Loucy (cell line): ENCODE results near the gene FOXE3.

Source experiments
- H2AFZ ChIP-seq: fragments of 200-600 bp; sonication (generic); 2 replicates; pipeline ENCODE4 v1.6.0; 2016; ENCODE audit warnings: antibody characterized with exemption, mild to moderate bottlenecking, low read length, moderate library complexity
- H3F3A ChIP-seq: fragments of 200-600 bp; 2 replicates; pipeline ENCODE4 v1.6.0; 2016; ENCODE audit warnings: antibody characterized with exemption, low read depth, mild to moderate bottlenecking
- H3K27me3 ChIP-seq: fragments of 200-600 bp; sonication (generic); 2 replicates; pipeline ENCODE4 v1.6.1; 2014; ENCODE audit warnings: low read length, mild to moderate bottlenecking; ENCODE audit not compliant: insufficient read depth, poor library complexity, severe bottlenecking
- H3K36me3 ChIP-seq: fragments of 200-600 bp; sonication (generic); 2 replicates; pipeline ENCODE4 v1.6.1; 2016; ENCODE audit warnings: low read length; ENCODE audit not compliant: insufficient read depth
- H3K4me1 ChIP-seq: fragments of 200-600 bp; sonication (generic); 2 replicates; pipeline ENCODE4 v1.5.1; 2014; ENCODE audit warnings: low read length, mild to moderate bottlenecking; ENCODE audit not compliant: insufficient read depth, poor library complexity, severe bottlenecking
- H3K4me2 ChIP-seq: fragments of 200-600 bp; sonication (generic); 2 replicates; pipeline ENCODE4 v1.6.0; 2014; ENCODE audit warnings: antibody characterized with exemption, low read length, low read depth, mild to moderate bottlenecking; ENCODE audit not compliant: poor library complexity, severe bottlenecking
- H3K4me3 ChIP-seq: fragments of 200-600 bp; sonication (generic); 2 replicates; pipeline ENCODE4 v1.5.1; 2014; ENCODE audit warnings: low read length, mild to moderate bottlenecking, mixed read lengths; ENCODE audit not compliant: poor library complexity, severe bottlenecking
- H3K79me2 ChIP-seq: fragments of 200-600 bp; sonication (generic); 2 replicates; pipeline ENCODE4 v1.6.1; 2014; ENCODE audit warnings: low read length; ENCODE audit not compliant: insufficient read depth
- H3K9ac ChIP-seq: fragments of 200-600 bp; sonication (generic); 2 replicates; pipeline ENCODE4 v1.6.0; 2014; ENCODE audit warnings: mild to moderate bottlenecking, low read depth, low read length, moderate library complexity; ENCODE audit not compliant: poor library complexity, severe bottlenecking
- H3K9me2 ChIP-seq: fragments of 200-600 bp; sonication (generic); replicated peaks from 2 replicates; pipeline ENCODE4 v1.6.1; 2016; ENCODE audit warnings: low read depth, low read length, mixed read lengths
- H3K9me3 ChIP-seq: fragments of 200-600 bp; sonication (generic); 2 replicates; pipeline ENCODE4 v1.6.1; 2014; ENCODE audit warnings: mild to moderate bottlenecking, antibody characterized with exemption, low read length, low read depth; ENCODE audit not compliant: insufficient read depth
- H4K20me1 ChIP-seq: fragments of 200-600 bp; sonication (generic); 2 replicates; pipeline ENCODE4 v1.6.0; 2014; ENCODE audit warnings: antibody characterized with exemption, low read length, mild to moderate bottlenecking; ENCODE audit not compliant: insufficient read depth, poor library complexity, severe bottlenecking
- EZH2phosphoT487 ChIP-seq: fragments of 200-600 bp; IDR thresholded peaks from 2 replicates; pipeline ENCODE4 v1.6.1; 2018; ENCODE audit warnings: antibody characterized with exemption, mild to moderate bottlenecking, moderate library complexity, borderline replicate concordance
- TF ChIP-seq, protein P1 (sequence below): fragments of 200-600 bp; sonication (generic); conservative IDR thresholded peaks from 2 replicates; pipeline ENCODE4 v1.5.1; 2014; ENCODE audit warnings: mild to moderate bottlenecking, antibody characterized with exemption, low read length

Gene FOXE3

DNA sequence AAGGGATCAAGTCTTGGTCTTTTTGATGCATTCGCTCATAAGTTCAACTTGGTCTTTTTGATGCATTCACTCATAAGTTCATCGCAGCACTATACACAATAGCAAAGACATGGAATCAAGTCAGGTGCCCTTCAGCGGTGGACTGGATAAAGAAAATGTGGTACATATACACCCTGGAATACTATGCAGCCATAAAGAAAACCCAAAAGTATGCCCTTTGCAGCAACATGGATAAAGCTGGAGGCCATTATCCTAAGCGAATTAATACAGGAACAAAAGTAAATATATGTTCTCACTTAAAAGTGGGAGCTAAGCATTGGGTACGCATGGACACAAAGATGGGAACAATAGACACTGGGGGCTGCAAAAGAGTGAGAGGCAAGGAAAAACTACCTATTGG, 29.8 kb upstream of the FOXE3 start:
- Histone ChIP-seq H3K4me1 (no peaks in the 10 kb centered on the region), H2AFZ (no peak overlapping the region), H4K20me1 (no peaks in the 10 kb centered on the region), H3F3A (no peaks in the 10 kb centered on the region), H3K36me3 (peaks cover 10% of the 10 kb centered on the region; the same call in 1 of the 2 replicates), H3K9me3 (no peaks in the 10 kb centered on the region), H3K4me2 (no peak overlapping the region), H3K79me2 (no peaks in the 10 kb centered on the region), H3K9me2 (no peaks in the 10 kb centered on the region), H3K9ac (no peak overlapping the region), H3K4me3 (no peak overlapping the region), H3K27me3 (no peaks in the 10 kb centered on the region)
- TF ChIP-seq, protein P1, sequence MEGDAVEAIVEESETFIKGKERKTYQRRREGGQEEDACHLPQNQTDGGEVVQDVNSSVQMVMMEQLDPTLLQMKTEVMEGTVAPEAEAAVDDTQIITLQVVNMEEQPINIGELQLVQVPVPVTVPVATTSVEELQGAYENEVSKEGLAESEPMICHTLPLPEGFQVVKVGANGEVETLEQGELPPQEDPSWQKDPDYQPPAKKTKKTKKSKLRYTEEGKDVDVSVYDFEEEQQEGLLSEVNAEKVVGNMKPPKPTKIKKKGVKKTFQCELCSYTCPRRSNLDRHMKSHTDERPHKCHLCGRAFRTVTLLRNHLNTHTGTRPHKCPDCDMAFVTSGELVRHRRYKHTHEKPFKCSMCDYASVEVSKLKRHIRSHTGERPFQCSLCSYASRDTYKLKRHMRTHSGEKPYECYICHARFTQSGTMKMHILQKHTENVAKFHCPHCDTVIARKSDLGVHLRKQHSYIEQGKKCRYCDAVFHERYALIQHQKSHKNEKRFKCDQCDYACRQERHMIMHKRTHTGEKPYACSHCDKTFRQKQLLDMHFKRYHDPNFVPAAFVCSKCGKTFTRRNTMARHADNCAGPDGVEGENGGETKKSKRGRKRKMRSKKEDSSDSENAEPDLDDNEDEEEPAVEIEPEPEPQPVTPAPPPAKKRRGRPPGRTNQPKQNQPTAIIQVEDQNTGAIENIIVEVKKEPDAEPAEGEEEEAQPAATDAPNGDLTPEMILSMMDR, result no peak
- no peak for TF ChIP-seq EZH2phosphoT487

DNA sequence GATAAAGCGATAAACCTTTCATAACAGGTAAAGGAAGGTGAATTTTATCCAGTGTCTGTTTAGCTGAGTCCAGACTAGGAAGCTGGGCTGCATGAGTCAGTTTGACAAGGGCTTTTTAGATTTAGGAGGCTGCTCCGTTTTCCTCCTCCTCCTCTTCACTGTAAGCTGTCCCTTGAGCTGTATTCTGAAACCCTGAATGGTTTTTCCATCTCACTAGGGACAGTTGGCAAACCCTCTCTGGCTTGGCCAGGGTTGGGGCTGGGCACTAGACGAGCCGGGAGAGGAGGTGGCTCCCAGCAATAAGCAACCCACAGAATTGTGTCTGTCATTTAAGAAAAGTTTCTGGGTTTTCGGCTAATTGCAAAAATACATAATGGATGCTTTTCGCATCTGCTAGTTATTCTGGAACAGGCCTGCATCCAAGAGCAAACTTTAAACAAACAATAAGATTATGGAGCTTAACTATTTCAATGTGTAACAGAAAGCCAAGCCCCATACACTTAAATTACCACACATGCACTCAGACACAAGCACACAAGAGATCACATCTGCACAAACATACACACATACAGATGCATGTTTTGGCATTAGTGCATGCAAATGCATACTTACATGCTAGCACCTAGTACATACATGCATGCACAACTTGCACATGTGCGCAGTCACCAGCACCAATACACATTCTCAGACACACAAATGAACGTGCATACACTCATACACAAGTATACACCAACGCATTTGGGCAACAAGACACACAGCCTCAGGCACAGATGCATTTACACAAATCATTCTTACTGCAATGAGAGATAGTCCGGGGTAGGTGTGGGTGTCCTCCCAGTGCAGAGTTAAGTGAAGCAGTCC, 27.8 kb upstream of the FOXE3 start:
- H3K4me2 ChIP-seq, result no peak overlapping the region
- no peaks in the 10 kb centered on the region for H3K79me2 ChIP-seq
- H3K4me1 ChIP-seq, result no peaks in the 10 kb centered on the region
- H3K27me3 ChIP-seq, result no peaks in the 10 kb centered on the region
- peaks cover under 1% of the 10 kb centered on the region; the same call in 1 of the 2 replicates for H3K36me3 ChIP-seq
- no peaks in the 10 kb centered on the region for H3F3A ChIP-seq
- H4K20me1 ChIP-seq, result no peaks in the 10 kb centered on the region
- no peak overlapping the region for H3K9ac ChIP-seq
- TF ChIP-seq, protein P1, result no peak
- TF ChIP-seq EZH2phosphoT487, result no peak
- H3K9me3 ChIP-seq, result no peaks in the 10 kb centered on the region
- H3K4me3 ChIP-seq, result no peak overlapping the region
- H2AFZ ChIP-seq, result no peak overlapping the region
- H3K9me2 ChIP-seq, result no peaks in the 10 kb centered on the region

DNA sequence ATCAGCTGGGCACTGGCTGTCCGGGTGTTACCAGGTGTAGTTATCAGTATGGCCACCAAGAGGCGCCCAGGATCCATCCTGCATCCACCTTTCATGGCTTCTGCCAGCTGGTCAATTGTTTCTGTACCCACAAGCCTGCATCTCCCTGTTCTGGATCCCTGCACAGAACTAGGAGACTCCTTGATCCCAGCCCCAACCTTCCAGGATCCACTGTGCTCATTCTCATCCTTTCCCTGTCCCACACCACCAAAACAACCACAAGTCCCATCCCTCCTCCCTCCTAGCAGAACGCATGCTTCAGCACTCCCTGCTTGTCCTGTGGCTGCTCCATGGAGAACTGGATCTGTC, 27.2 kb upstream of the FOXE3 start:
- Histone ChIP-seq H3K27me3 (no peaks in the 10 kb centered on the region), H3K4me2 (no peak overlapping the region), H3K9ac (no peak overlapping the region), H3K4me1 (no peaks in the 10 kb centered on the region), H3K79me2 (no peaks in the 10 kb centered on the region), H3K9me3 (no peaks in the 10 kb centered on the region), H3K9me2 (no peaks in the 10 kb centered on the region), H2AFZ (no peak overlapping the region), H3F3A (no peaks in the 10 kb centered on the region), H4K20me1 (no peaks in the 10 kb centered on the region), H3K4me3 (no peak overlapping the region), H3K36me3 (no peaks in the 10 kb centered on the region)
- no peak for TF ChIP-seq EZH2phosphoT487
- TF ChIP-seq, protein P1, result peak; percentile 80
